H1 (cell line): Measurements from ENCODE around the gene LDLRAD3. TPM values are rescaled to one million over a fixed set of nuclear protein-coding genes. Genes with fewer than 3 reads are reported as not detected.

Experiments
- CTCF ChIA-PET: fragments of 300-600 bp; sonication (Branson Sonifier 250); formaldehyde crosslinking; loops from one replicate; lab custom pipeline; 2021; ENCODE audit not compliant: partially characterized antibody; lab: Charles Lee
- POLR2A ChIA-PET: fragments of 300-600 bp; sonication (Branson Sonifier 250); formaldehyde crosslinking; loops from one replicate; lab custom pipeline; 2021; ENCODE audit warnings: inconsistent platforms; ENCODE audit not compliant: partially characterized antibody; lab: Charles Lee
- DNase-seq, 2 experiments: peaks; one replicate each; pipeline versions ENCODE4 v3.0.0 to v3.0.0-alpha.2; 2010 to 2022; ENCODE audit warnings: low spot score in 2 of 2, low read depth in 1 of 2, mixed read lengths in 1 of 2
- FAIRE-seq: peaks from 2 replicates; lab custom pipeline; 2011; peaks lifted over from hg19 to GRCh38; lab: Jason Lieb, UNC
- H2AFZ ChIP-seq: 2 replicates; pipeline ENCODE4 v1.8.1; 2012; ENCODE audit warnings: low read length, inconsistent platforms
- H2AK5ac ChIP-seq: 2 replicates; pipeline ENCODE4 v1.6.1; 2013; ENCODE audit warnings: low read depth, low read length
- H2BK120ac ChIP-seq: replicated peaks from 2 replicates; pipeline ENCODE3; 2013; ENCODE audit warnings: low read depth, low read length, inconsistent platforms
- H2BK12ac ChIP-seq: 2 replicates; pipeline ENCODE4 v1.6.1; 2013; ENCODE audit warnings: low read depth, low read length
- H2BK15ac ChIP-seq: 2 replicates; pipeline ENCODE4 v1.6.1; 2013; ENCODE audit warnings: low read length
- H2BK20ac ChIP-seq: 2 replicates; pipeline ENCODE4 v1.6.1; 2013; ENCODE audit warnings: low read length
- H2BK5ac ChIP-seq: 2 replicates; pipeline ENCODE4 v1.6.1; 2013; ENCODE audit warnings: low read depth, low read length
- H3K14ac ChIP-seq: 2 replicates; pipeline ENCODE4 v1.6.1; 2013; ENCODE audit warnings: inconsistent platforms; ENCODE audit not compliant: insufficient read length
- H3K18ac ChIP-seq: 2 replicates; pipeline ENCODE4 v1.6.1; 2013; ENCODE audit warnings: low read length; ENCODE audit errors: extremely low read depth
- H3K23ac ChIP-seq: 2 replicates; pipeline ENCODE4 v1.6.1; 2013; ENCODE audit warnings: inconsistent platforms; ENCODE audit not compliant: insufficient read length
- H3K23me2 ChIP-seq: 2 replicates; pipeline ENCODE4 v1.6.1; 2013; ENCODE audit warnings: low read depth, low read length
- H3K27ac ChIP-seq: 2 replicates; pipeline ENCODE4 v1.6.1; 2011; ENCODE audit warnings: low read depth, low read length, inconsistent platforms
- H3K27me3 ChIP-seq, 4 experiments: replicated peaks in 1 of 4; 1 replicate in 1 of 4; 2 replicates in 3 of 4; pipeline versions ENCODE4 v1.6.1 to v1.8.1; 2011 to 2013; ENCODE audit warnings: low read length in 3 of 4, mild to moderate bottlenecking in 3 of 4, inconsistent platforms in 2 of 4, mixed read lengths in 2 of 4, moderate library complexity in 1 of 4; ENCODE audit not compliant: control insufficient read depth in 3 of 4, insufficient read depth in 3 of 4; ENCODE audit errors: extremely low read depth in 1 of 4
- H3K36me3 ChIP-seq, 4 experiments: 2 replicates each; pipeline versions ENCODE4 v1.6.1 to v1.8.1; 2011 to 2013; ENCODE audit warnings: mild to moderate bottlenecking in 4 of 4, low read length in 3 of 4, moderate library complexity in 2 of 4, control low read depth in 1 of 4, inconsistent platforms in 1 of 4; ENCODE audit not compliant: insufficient read depth in 4 of 4, control insufficient read depth in 2 of 4
- H3K4ac ChIP-seq: replicated peaks from 2 replicates; pipeline ENCODE3; 2013; ENCODE audit warnings: low read length, low read depth, mixed read lengths, inconsistent platforms; ENCODE audit not compliant: insufficient read length
- H3K4me1 ChIP-seq, 4 experiments: replicated peaks in 1 of 4; 1 replicate in 1 of 4; 2 replicates in 3 of 4; pipeline versions ENCODE4 v1.6.1 to v1.8.1; 2011 to 2013; ENCODE audit warnings: low read length in 3 of 4, inconsistent platforms in 2 of 4, mixed read lengths in 1 of 4; ENCODE audit not compliant: insufficient read depth in 4 of 4, control insufficient read depth in 3 of 4
- H3K4me2 ChIP-seq, 2 experiments: 2 replicates each; pipeline versions ENCODE4 v1.6.1 to v1.8.1; 2011 to 2013; ENCODE audit warnings: low read depth in 2 of 2, low read length in 2 of 2, control low read depth in 1 of 2, inconsistent platforms in 1 of 2, mild to moderate bottlenecking in 1 of 2; ENCODE audit not compliant: insufficient read depth in 1 of 2
- H3K4me3 ChIP-seq, 4 experiments: fragments of 200-600, 300-600 bp in 1 of 4; sonication (generic), shearing (Covaris generic), sonication (Bioruptor Twin) in 1 of 4; 2 replicates each; pipeline versions ENCODE4 v1.5.1 to v1.8.1; 2011 to 2016; ENCODE audit warnings: low read length in 4 of 4, low read depth in 3 of 4, control low read depth in 2 of 4, inconsistent platforms in 2 of 4, mild to moderate bottlenecking in 2 of 4, mixed read lengths in 1 of 4, moderate library complexity in 1 of 4; ENCODE audit not compliant: insufficient read depth in 2 of 4; ENCODE audit errors: extremely low read depth in 1 of 4
- H3K56ac ChIP-seq: replicated peaks from 2 replicates; pipeline ENCODE3; 2013; ENCODE audit warnings: low read depth, mild to moderate bottlenecking, mixed read lengths, low read length, inconsistent platforms; ENCODE audit not compliant: insufficient read length
- H3K79me1 ChIP-seq: 2 replicates; pipeline ENCODE4 v1.6.1; 2013; ENCODE audit warnings: low read depth, low read length, control low read depth
- H3K79me2 ChIP-seq, 2 experiments: 2 replicates each; pipeline versions ENCODE4 v1.6.1 to v1.8.1; 2012 to 2013; ENCODE audit warnings: low read length in 2 of 2, mild to moderate bottlenecking in 2 of 2, inconsistent platforms in 1 of 2; ENCODE audit not compliant: insufficient read depth in 2 of 2, control insufficient read depth in 1 of 2
- H3K9ac ChIP-seq, 4 experiments: replicated peaks in 1 of 4; 1 replicate in 1 of 4; 2 replicates in 3 of 4; pipeline versions ENCODE4 v1.6.1 to v1.8.1; 2011 to 2013; ENCODE audit warnings: low read depth in 3 of 4, low read length in 3 of 4, control low read depth in 2 of 4, mild to moderate bottlenecking in 2 of 4, moderate library complexity in 2 of 4, inconsistent platforms in 1 of 4; ENCODE audit errors: extremely low read depth in 1 of 4
- H3K9me3 ChIP-seq, 2 experiments: 2 replicates each; pipeline versions ENCODE4 v1.6.1 to v1.8.1; 2012 to 2013; ENCODE audit warnings: mild to moderate bottlenecking in 2 of 2, moderate library complexity in 2 of 2, control low read depth in 1 of 2, inconsistent platforms in 1 of 2, low read depth in 1 of 2, low read length in 1 of 2, mixed read lengths in 1 of 2; ENCODE audit not compliant: insufficient read depth in 2 of 2
- H4K20me1 ChIP-seq, 2 experiments: replicated peaks in 1 of 2; 2 replicates each; pipeline versions ENCODE3 to v1.8.1; 2011 to 2013; ENCODE audit warnings: inconsistent platforms in 2 of 2, low read length in 2 of 2, mild to moderate bottlenecking in 1 of 2; ENCODE audit not compliant: insufficient read depth in 2 of 2, control insufficient read depth in 1 of 2
- H4K5ac ChIP-seq: 2 replicates; pipeline ENCODE4 v1.6.1; 2013; ENCODE audit warnings: low read length, low read depth, mixed read lengths, inconsistent platforms; ENCODE audit not compliant: insufficient read length
- H4K8ac ChIP-seq: 2 replicates; pipeline ENCODE4 v1.8.0; 2013; ENCODE audit warnings: mild to moderate bottlenecking, moderate library complexity, low read length, inconsistent platforms; ENCODE audit not compliant: insufficient read depth; ENCODE audit errors: extremely low read depth
- H4K91ac ChIP-seq: replicated peaks from 2 replicates; pipeline ENCODE3; 2013; ENCODE audit warnings: low read length, mixed read lengths, inconsistent platforms; ENCODE audit not compliant: insufficient read length
- ATF2 ChIP-seq: IDR thresholded peaks from 2 replicates; pipeline ENCODE4 v1.6.1; 2012; ENCODE audit warnings: low read length, inconsistent platforms
- CBX8 ChIP-seq: fragments of 300-800, 300-1000 bp; sonication (generic); IDR thresholded peaks from 2 replicates; pipeline ENCODE4 v1.7.1; 2016; ENCODE audit warnings: low read depth, low read length, borderline replicate concordance
- CHD2 ChIP-seq: IDR thresholded peaks from 2 replicates; pipeline ENCODE4 v1.6.1; 2012; ENCODE audit warnings: low read length, improper control_type of control experiment
- HDAC6 ChIP-seq: IDR thresholded peaks from one replicate; pipeline ENCODE4 v1.7.1; 2012; ENCODE audit warnings: low read depth, mild to moderate bottlenecking, inconsistent platforms, low read length, moderate library complexity
- MAFK ChIP-seq: IDR thresholded peaks from 2 replicates; pipeline ENCODE4 v1.6.1; 2012; ENCODE audit warnings: low read depth, mild to moderate bottlenecking, improper control_type of control experiment, low read length
- MAX ChIP-seq: IDR thresholded peaks from 2 replicates; pipeline ENCODE4 v1.6.1; 2012; ENCODE audit warnings: inconsistent platforms
- RNF2 ChIP-seq: fragments of 200-900, 300-1000 bp; sonication (generic); IDR thresholded peaks from 2 replicates; pipeline ENCODE4 v1.7.1; 2016; ENCODE audit warnings: borderline replicate concordance, low read depth, mild to moderate bottlenecking, antibody characterized with exemption, low read length; ENCODE audit not compliant: poor library complexity, severe bottlenecking; ENCODE audit errors: missing control alignments
- SIRT6 ChIP-seq: IDR thresholded peaks from one replicate; pipeline ENCODE4 v1.7.1; 2012; ENCODE audit warnings: low read length, inconsistent platforms
- USF2 ChIP-seq: IDR thresholded peaks from 2 replicates; pipeline ENCODE4 v1.6.1; 2011; ENCODE audit warnings: low read length, improper control_type of control experiment
- WGBS, 2 experiments: shearing (Covaris generic) in 1 of 2; methylation state at CpG; one replicate each; pipeline versions ENCODE4 v1.1.6 to v1.1.7; 2013 to 2015; ENCODE audit warnings: low lambda C conversion rate in 2 of 2, mixed read lengths in 2 of 2, inconsistent platforms in 1 of 2, low coverage in 1 of 2, missing lambda C conversion rate in 1 of 2; ENCODE audit not compliant: insufficient replicate concordance in 2 of 2, insufficient coverage in 1 of 2, insufficient read length in 1 of 2; ENCODE audit errors: extremely low coverage in 1 of 2, missing lambda C conversion rate in 1 of 2; 5-methylcytosine and 5-hydroxymethylcytosine counted together
- polyA plus RNA-seq, 7 experiments: library from polyadenylated mRNA; depleted of rRNA in 3 of 7; stranded (reverse) in 5 of 7; unstranded in 2 of 7; fragments of >200 nt in 5 of 7; fragments of 200-250 nt in 2 of 7; gene quantifications; 1 replicate in 5 of 7; 2 replicates in 1 of 7; 4 replicates in 1 of 7; pipeline versions ENCODE4 v1.2.1 to v1.2.3, GENCODE V29; 2011 to 2013; ENCODE audit warnings: missing spikeins in 2 of 7, mixed read lengths in 2 of 7
- total RNA-seq: library from RNA; stranded (reverse); fragmentation: NEBNext Ultra II Directional; extraction: Animal tissue kit (Norgen Biotek cat#: 25700); gene quantifications from 2 replicates; pipeline ENCODE4 v1.2.1, GENCODE V29; 2021

Gene LDLRAD3
- total and polyA plus RNA-seq, 2 of the 8 experiments (the other 6 are each of a cell fraction or from before 2014, with no cell fraction given), result 18.6 to 22.8 TPM

- FAIRE-seq (no peak), DNase-seq (no peak)
- 90% methylated on average over 6 of the region's 6 CpGs; no CpG with 5 or more reads in 1 of the 2 experiments for WGBS, 2 experiments
- POLR2A ChIA-PET, result interaction anchor here (0.6 to 0.7 kb wide), 3 partner anchors 33 to 253 kb away, joined by 3 read pairs; no protein-coding TSS in a partner anchor
- Histone ChIP-seq H3K4ac (no peak overlapping the region), H4K91ac (no peak overlapping the region), H2BK20ac (no peak overlapping the region), H3K9ac (no peak overlapping the region), H3K79me2 (peaks cover 0 to 69% of the 10 kb centered on the region in 2 experiments; a peak in 2 of 4 replicates), H2BK15ac (0 out of 2 replicates have a peak overlapping the region, but pooled peaks have one; percentile 34), H2BK12ac (no peak overlapping the region; the same call in 1 of the 2 replicates), H4K8ac (no peak overlapping the region), H2AFZ (no peak overlapping the region), H2BK5ac (no peak overlapping the region), H3K18ac (0 out of 2 replicates have a peak overlapping the region, but pooled peaks have one; percentile 40), H3K36me3 (peaks cover 0 to 11% (median 0%) of the 10 kb centered on the region in 4 experiments; a peak in 1 of 8 replicates), H4K5ac (no peak overlapping the region), H4K20me1 (no peaks in the 10 kb centered on the region), H3K23me2 (no peaks in the 10 kb centered on the region), H3K4me1 (peaks cover 3 to 16% (median 8%) of the 10 kb centered on the region in 4 experiments), H2BK120ac (no peak overlapping the region), H3K27ac (no peak overlapping the region), H2AK5ac (no peak overlapping the region), H3K9me3 (peaks cover 12 to 13% of the 10 kb centered on the region in 2 experiments), H3K23ac (no peak overlapping the region), H3K79me1 (peaks cover 5% of the 10 kb centered on the region), H3K27me3 (no peaks in the 10 kb centered on the region), H3K14ac (no peak overlapping the region), H3K56ac (no peak overlapping the region), H3K4me2 (no peak overlapping the region), H3K4me3 (no peak overlapping the region)
- CTCF ChIA-PET, result interaction anchor here (0.6 to 3.1 kb wide), 7 partner anchors 10 to 515 kb away, joined by 3 to 11 read pairs (median 4); no protein-coding TSS in a partner anchor
- no peak for TF ChIP-seq SIRT6
- TF ChIP-seq MAFK, result no peak
- no peak for TF ChIP-seq MAX
- no peak for TF ChIP-seq CBX8
- TF ChIP-seq HDAC6, result no peak
- TF ChIP-seq USF2, result no peak
- no peak for TF ChIP-seq CHD2
- no peak for TF ChIP-seq RNF2
- TF ChIP-seq ATF2, result no peak
These were observed 56.8 kb downstream of the LDLRAD3 start for GRCh38 chr11:36000616-36001190.
